Skeletal muscle cell (primary cell): ENCODE results near the gene RBM10.
"Not testable (repeated sequence)": the region's sequence is repeated elsewhere in the genome, so short reads cannot be mapped to it uniquely, and the experiment has no call there.

Source experiments
- DNase-seq: peaks from one replicate; pipeline ENCODE4 v3.0.0-alpha.2; 2010; ENCODE audit warnings: low read depth
- H3K4me3 ChIP-seq: 2 replicates; pipeline ENCODE4 v1.5.1; 2011; ENCODE audit warnings: low read depth, mild to moderate bottlenecking, control low read depth, low read length, moderate library complexity

The RBM10 gene, protein sequence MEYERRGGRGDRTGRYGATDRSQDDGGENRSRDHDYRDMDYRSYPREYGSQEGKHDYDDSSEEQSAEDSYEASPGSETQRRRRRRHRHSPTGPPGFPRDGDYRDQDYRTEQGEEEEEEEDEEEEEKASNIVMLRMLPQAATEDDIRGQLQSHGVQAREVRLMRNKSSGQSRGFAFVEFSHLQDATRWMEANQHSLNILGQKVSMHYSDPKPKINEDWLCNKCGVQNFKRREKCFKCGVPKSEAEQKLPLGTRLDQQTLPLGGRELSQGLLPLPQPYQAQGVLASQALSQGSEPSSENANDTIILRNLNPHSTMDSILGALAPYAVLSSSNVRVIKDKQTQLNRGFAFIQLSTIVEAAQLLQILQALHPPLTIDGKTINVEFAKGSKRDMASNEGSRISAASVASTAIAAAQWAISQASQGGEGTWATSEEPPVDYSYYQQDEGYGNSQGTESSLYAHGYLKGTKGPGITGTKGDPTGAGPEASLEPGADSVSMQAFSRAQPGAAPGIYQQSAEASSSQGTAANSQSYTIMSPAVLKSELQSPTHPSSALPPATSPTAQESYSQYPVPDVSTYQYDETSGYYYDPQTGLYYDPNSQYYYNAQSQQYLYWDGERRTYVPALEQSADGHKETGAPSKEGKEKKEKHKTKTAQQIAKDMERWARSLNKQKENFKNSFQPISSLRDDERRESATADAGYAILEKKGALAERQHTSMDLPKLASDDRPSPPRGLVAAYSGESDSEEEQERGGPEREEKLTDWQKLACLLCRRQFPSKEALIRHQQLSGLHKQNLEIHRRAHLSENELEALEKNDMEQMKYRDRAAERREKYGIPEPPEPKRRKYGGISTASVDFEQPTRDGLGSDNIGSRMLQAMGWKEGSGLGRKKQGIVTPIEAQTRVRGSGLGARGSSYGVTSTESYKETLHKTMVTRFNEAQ

GRCh38 chrX:47144626-47145394 lies at the start of gene RBM10, which contains the start of gene NDUFB11:
Gene RBM10, plus strand, starts transcription at chrX:47145221. Its CDS starts 2,261 bp downstream, at chrX:47147482.
Gene NDUFB11, minus strand, starts transcription at chrX:47144702. Its CDS starts 23 bp downstream, at chrX:47144679.
- peak; percentile 87 for DNase-seq

DNA sequence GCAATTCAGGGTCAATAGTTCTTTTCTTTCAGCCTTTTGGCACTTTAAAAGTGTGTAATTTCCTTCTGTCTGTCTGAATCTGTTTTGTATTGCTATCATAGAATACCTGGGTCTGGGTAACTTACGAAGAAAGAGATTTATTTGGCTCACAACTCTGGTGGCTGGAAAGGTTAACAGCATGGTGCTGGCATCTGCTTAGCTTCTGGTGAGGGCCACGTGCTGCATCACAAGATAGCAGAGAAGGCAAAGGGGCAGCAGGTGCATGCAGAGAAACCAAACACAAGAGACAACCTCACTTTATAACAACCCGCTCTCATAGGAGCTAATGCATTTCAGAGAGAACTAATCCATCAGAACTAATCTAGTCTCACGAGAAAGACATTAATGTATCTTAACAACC lies 48.0 kb upstream of the RBM10 start:
- H3K4me3 ChIP-seq, result no peak overlapping the region
- no peak for DNase-seq

More at GRCh38 chrX:47144626-47145394, at the start of gene RBM10, which contains the start of gene NDUFB11:
- H3K4me3 ChIP-seq, result peak within 1 kb of the TSS; percentile 70

DNA sequence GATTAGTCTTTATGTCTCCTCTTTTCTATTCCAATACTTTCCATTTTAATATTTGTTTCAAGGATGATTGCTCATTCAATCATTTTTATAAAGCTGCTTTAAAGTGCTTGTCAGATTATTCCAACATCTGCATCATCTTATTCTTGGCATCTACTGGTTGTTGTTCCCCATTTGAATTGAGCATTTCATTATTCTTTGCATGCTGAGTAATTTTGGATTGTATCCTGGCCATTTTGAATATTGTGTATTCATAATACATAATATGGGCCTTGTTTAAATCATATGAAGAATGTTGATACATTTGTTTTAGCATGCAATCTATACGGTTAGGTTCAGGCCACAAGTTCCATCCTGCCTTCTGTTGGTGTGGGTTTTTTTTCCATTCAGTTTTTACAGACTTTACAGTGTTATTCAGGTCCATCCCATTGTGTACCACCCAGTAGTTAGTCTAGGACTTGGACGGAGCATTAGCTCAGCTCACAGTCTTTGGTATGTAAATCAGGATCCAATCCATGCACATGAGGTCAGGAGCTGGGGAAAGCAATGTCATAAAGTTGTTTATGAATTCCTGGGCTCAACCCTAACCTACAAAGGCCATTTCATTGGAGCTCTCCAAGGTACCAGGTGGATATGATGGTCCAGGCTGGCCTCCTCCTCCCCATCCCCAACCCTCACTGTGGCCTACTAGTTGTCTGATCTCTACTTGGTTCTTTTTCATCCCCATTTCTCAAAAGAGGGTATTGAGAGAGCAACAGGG lies 46.5 kb upstream of the RBM10 start:
- no peak for DNase-seq

GRCh38 chrX:47101206-47101605 lies 43.8 kb upstream of the RBM10 start:
- no peak for DNase-seq
- H3K4me3 ChIP-seq, result no peak overlapping the region

More for the DNA sequence above, 46.5 kb upstream of the RBM10 start:
- no peak overlapping the region for H3K4me3 ChIP-seq

GRCh38 chrX:47110936-47111615 lies 33.9 kb upstream of the RBM10 start:
- not testable (repeated sequence) for H3K4me3 ChIP-seq, DNase-seq

- no peak overlapping the region for H3K4me3 ChIP-seq
- DNase-seq, result no peak
Measured at GRCh38 chrX:47112316-47112954, 32.6 kb upstream of the RBM10 start.

DNA sequence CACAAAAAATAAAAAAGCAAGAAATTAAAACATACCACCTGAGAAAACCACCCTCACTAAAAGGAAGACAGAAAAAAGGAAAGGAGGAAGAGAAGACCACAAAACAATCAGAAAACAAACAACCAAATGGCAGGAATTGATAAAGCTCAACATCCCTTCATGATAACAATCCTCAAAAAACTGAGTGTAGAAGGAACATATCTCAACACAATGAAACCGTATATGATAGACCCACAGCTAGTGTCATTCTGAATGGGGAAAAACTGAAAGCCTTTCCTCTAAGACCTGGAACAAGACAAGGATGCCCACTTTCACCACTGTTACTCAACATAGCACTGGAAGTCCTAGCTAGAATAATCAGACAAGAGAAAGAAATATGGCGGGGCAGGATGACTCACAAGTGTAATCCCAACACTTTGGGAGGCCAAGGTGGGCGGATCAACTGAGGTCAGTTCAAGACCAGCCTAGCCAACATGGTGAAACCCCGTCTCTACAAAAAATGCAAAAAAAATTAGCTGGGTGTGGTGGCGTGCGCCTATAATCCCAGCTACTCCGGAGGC lies 28.4 kb upstream of the RBM10 start:
- H3K4me3 ChIP-seq, DNase-seq: not testable (repeated sequence)

GRCh38 chrX:47124466-47124865 lies 20.6 kb upstream of the RBM10 start:
- DNase-seq, H3K4me3 ChIP-seq: not testable (repeated sequence)

DNA sequence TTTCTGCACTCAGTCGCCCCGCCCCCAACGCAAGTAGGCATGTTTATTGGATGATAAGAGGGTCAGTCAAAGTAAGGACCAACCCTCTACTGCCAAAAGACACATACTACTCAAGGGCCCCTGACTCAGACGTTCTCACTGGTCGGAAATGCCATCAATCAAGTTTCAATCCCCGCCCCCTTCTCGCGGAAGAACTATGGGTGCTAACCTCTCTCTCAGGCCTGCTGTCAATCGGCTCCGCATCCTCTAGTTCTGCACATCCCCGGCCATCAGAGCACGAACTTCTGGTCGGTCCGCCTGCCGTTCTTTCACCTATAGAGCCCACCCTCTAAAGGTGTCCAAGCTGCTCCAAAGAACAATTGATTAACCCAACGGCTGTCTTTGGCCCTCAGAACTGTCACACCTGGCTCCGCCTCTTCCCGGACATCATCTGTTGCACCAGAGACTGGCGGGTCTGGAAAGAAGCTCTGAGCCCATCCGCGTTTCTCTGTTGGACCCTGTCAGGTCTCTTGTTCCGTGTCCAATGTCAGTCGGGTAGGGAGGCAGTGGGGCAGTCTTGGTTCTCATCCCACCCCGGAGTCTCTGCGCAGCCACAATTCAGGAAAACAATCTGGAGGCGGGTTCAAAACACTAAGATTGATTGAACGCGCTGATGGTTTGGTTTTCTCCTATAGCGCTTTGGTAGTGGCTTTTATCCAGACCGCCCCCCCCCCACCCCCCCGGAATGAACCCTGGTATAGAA lies 15.7 kb upstream of the RBM10 start:
- DNase-seq, result peak; percentile 86
- H3K4me3 ChIP-seq, result peak overlapping the region; percentile 59

DNA sequence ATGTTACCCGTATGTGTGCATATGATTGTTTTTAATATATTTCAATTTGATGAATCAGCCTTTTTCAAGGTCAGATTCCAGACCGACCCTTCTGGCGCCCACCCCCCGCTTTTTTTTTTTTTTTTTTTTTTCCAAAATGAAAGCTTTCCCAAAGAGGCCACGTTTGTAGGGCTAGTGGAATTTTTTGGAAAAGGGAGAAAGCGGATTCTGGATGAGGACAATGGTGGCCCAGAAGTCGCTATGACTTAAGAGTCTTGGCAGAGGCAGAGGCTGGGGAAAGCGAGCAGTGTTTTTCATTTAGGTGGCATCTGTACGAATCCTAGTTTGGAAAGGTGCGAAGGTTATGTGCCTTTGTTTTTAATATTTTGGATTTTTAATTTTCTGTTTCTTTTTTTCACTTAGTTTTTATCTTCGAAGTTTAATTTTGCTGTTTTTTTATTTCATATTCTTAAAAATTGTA lies 15.1 kb upstream of the RBM10 start:
- peak overlapping the region; percentile 59 for H3K4me3 ChIP-seq
- no peak for DNase-seq

DNA sequence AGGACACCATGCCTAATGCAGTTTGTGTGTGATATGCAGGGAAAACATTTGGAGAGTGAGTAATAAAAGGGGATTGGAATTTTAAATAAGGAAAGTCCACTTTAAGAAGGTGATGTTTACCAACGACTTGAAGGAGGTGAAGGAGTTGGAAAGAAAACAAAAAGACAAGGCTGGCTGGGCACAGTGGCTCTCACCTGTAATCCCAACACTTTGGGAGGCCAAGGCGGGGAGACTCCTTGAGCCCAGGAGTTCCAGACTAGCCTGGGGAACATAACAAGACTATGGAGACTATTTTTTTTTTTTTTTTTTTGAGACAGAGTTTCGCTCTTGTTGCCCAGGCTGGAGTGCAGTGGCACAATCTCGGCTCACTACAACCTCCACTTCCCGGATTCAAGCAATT lies 11.5 kb upstream of the RBM10 start:
- no peak for DNase-seq
- H3K4me3 ChIP-seq, result no peak overlapping the region

- H3K4me3 ChIP-seq, DNase-seq: not testable (repeated sequence)
Measured at GRCh38 chrX:47135650-47136049, 9.4 kb upstream of the RBM10 start.

GRCh38 chrX:47138171-47138570 lies 6.8 kb upstream of the RBM10 start:
- no peak overlapping the region for H3K4me3 ChIP-seq
- no peak for DNase-seq

DNA sequence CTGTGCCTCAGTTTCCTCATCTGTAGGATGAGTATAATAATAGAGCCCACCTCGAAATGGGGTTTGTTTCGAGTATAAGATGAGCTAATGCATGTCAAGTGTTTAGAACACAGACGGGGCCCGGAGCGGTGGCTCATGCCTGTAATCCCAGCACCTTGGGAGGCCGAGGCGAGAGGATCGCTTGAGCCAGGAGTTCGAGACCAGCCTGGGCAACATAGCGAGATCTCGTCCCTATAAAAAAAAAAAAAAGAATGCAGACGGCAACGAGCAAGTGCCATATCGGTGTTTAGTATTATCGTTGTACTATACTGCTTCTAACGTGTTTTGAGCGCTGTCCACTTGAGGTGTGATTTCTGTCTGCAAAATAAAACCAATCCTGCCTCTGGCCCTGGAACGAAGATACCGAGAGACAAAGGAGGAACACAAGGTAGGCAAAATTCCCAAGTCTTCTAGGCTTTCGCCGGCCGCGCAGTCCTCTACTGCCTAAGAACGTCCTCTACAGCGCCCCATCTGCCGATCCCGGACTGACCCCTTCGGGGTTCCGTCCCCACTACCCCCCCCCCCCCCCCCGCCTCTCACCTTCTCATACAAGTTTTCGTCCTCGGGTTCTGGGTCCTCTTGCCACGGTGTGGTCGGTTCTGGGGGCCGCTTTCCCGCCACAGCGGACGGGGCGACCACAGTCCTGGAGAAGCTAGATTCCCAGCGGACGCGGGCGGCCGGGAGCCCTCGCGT lies 961 bp upstream of the RBM10 start:
- DNase-seq, result no peak
- H3K4me3 ChIP-seq, result peak overlapping the region; percentile 70

DNA sequence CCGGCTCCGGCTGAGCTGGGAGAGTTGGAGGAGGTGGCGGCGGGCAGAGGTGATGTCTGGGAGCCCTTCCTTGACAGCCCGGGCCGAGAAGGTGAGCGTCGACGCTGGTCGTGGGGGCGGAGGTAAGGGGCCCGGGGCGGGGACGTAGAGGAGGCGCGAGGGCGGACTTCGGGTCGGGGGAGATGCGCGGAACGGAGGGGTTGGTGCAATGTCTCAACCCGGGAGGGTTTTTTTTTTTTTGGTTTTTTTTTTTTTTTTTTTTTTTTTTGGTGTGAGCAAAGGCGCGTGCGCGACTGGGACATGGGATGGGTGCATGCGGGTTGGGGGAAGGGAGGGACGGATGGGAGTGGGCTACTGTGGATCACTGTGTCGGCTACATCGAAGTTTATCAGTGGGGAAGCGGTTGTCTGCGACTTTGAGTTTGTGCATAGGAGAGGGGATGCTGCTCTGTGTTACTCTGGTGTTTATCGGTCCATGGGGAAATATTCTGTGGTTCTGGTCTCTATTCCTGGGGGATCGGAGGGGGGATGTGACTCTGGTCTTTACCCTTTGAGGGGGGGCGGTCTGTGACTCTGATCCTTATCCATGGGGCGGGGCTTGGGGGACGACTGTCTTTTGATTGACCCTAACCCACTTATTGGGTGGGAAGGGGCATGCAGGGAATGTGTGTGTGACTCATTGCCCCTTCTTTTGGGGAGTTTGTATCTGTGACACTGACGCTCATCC lies 537 bp downstream of the RBM10 start:
- no peak for DNase-seq
- H3K4me3 ChIP-seq, result peak overlapping the region; percentile 70
